Gastrocnemius medialis (tissue), 4 donors: ENCODE results near the gene EEF1A1.

Source experiments
- POLR2A ChIP-seq, 2 donors: fragments of 450-650 bp; IDR thresholded peaks; one replicate each; pipeline ENCODE4 v1.6.1; 2017; ENCODE audit warnings: antibody characterized with exemption in 2 of 2, mild to moderate bottlenecking in 2 of 2, moderate library complexity in 2 of 2
- TF ChIP-seq, protein P1 (sequence below), 5 experiments: fragments of 450-650 bp in 3 of 5; fragments of 200-600 bp in 2 of 5; sonication (generic) in 2 of 5; IDR thresholded peaks in 4 of 5; conservative IDR thresholded peaks in 1 of 5; 1 replicate in 4 of 5; 2 replicates in 1 of 5; pipeline ENCODE4 v1.5.1; 2016 to 2019; ENCODE audit warnings: antibody characterized with exemption in 5 of 5, mild to moderate bottlenecking in 3 of 5, moderate library complexity in 3 of 5

- TF ChIP-seq, protein P1, sequence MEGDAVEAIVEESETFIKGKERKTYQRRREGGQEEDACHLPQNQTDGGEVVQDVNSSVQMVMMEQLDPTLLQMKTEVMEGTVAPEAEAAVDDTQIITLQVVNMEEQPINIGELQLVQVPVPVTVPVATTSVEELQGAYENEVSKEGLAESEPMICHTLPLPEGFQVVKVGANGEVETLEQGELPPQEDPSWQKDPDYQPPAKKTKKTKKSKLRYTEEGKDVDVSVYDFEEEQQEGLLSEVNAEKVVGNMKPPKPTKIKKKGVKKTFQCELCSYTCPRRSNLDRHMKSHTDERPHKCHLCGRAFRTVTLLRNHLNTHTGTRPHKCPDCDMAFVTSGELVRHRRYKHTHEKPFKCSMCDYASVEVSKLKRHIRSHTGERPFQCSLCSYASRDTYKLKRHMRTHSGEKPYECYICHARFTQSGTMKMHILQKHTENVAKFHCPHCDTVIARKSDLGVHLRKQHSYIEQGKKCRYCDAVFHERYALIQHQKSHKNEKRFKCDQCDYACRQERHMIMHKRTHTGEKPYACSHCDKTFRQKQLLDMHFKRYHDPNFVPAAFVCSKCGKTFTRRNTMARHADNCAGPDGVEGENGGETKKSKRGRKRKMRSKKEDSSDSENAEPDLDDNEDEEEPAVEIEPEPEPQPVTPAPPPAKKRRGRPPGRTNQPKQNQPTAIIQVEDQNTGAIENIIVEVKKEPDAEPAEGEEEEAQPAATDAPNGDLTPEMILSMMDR (IDR thresholded peaks at IDR 0.05 in 4 of 5, conservative IDR thresholded peaks at IDR 0.05 in 1 of 5): no peak
- peak; percentile 32 to 57 for TF ChIP-seq POLR2A (IDR thresholded peaks at IDR 0.05)
These were observed 2.7 kb upstream of the EEF1A1 start for GRCh38 chr6:73523434-73524123.
